HEK293 (cell line): ENCODE measurements around the gene ANO1.

Experiments
- CTCF ChIA-PET: fragments of 350-600 bp; formaldehyde crosslinking; extraction: SDS; loops from one replicate; lab custom pipeline; 2021; ENCODE audit warnings: antibody characterized with exemption; lab: Yijun Ruan, JAX
- POLR2A ChIA-PET: fragments of 300-600 bp; formaldehyde crosslinking; extraction: SDS; loops from one replicate; lab custom pipeline; 2020; ENCODE audit warnings: antibody characterized with exemption, inconsistent platforms; lab: Yijun Ruan, JAX
- H3K27ac ChIP-seq: fragments of 200-500 bp; sonication (Bioruptor generic); 2 replicates; pipeline ENCODE4 v1.5.1; 2014; ENCODE audit warnings: low read depth, low read length, control low read depth, inconsistent platforms; ENCODE audit errors: extremely low read depth
- H3K36me3 ChIP-seq, 2 experiments: fragments of 200-500 bp in 1 of 2; sonication (Bioruptor generic) in 1 of 2; 1 replicate in 1 of 2; 2 replicates in 1 of 2; pipeline ENCODE4 v1.5.1; 2014 to 2017; ENCODE audit warnings: inconsistent platforms in 2 of 2, low read length in 2 of 2; ENCODE audit not compliant: control insufficient read depth in 2 of 2, insufficient read depth in 1 of 2
- H3K4me1 ChIP-seq: fragments of 200-500 bp; sonication (Bioruptor generic); 2 replicates; pipeline ENCODE4 v1.5.1; 2014; ENCODE audit warnings: mild to moderate bottlenecking, low read length, inconsistent platforms; ENCODE audit not compliant: control insufficient read depth, insufficient read depth
- H3K4me3 ChIP-seq: 2 replicates; pipeline ENCODE4 v1.5.1; 2011; ENCODE audit warnings: low read depth, mild to moderate bottlenecking, control low read depth, low read length, moderate library complexity
- H3K9me3 ChIP-seq: fragments of 200-500 bp; sonication (Bioruptor generic); 2 replicates; pipeline ENCODE4 v1.5.1; 2014; ENCODE audit warnings: low read depth, low read length, inconsistent platforms; ENCODE audit not compliant: control insufficient read depth, insufficient read depth
- GLI2 ChIP-seq: fragments of 450-650 bp; formaldehyde crosslinking; IDR thresholded peaks from 2 replicates; pipeline ENCODE4; 2017; ENCODE audit warnings: missing biosample characterization, missing genetic modification characterization, low read depth, borderline replicate concordance
- HOXA7 ChIP-seq: sonication (generic); formaldehyde crosslinking; IDR thresholded peaks from 2 replicates; pipeline ENCODE4 v1.8.1; 2022; ENCODE audit warnings: missing genetic modification reagents, borderline replicate concordance
- MZF1 ChIP-seq: fragments of 450-650 bp; formaldehyde crosslinking; IDR thresholded peaks from 2 replicates; pipeline ENCODE4 v1.5.1; 2017; ENCODE audit warnings: missing biosample characterization, missing genetic modification characterization, borderline replicate concordance
- PRDM2 ChIP-seq: fragments of 450-650 bp; formaldehyde crosslinking; IDR thresholded peaks from 2 replicates; pipeline ENCODE4 v1.5.1; 2016; ENCODE audit warnings: missing biosample characterization, missing genetic modification characterization, borderline replicate concordance
- REPIN1 ChIP-seq: fragments of 450-650 bp; formaldehyde crosslinking; IDR thresholded peaks from 2 replicates; pipeline ENCODE4 v1.5.1; 2017; ENCODE audit warnings: missing biosample characterization, missing genetic modification characterization, low read depth
- TCF7L2 ChIP-seq: IDR thresholded peaks from 2 replicates; pipeline ENCODE4 v1.6.1; 2011; ENCODE audit warnings: low read depth, mild to moderate bottlenecking, inconsistent platforms, low read length, moderate library complexity, borderline replicate concordance
- ZBTB49 ChIP-seq: fragments of 450-650 bp; formaldehyde crosslinking; IDR thresholded peaks from 2 replicates; pipeline ENCODE4 v1.5.1; 2016; ENCODE audit warnings: missing biosample characterization, missing genetic modification characterization, low read depth
- ZFP37 ChIP-seq: fragments of 450-650 bp; formaldehyde crosslinking; IDR thresholded peaks from 2 replicates; pipeline ENCODE4 v1.5.1; 2016; ENCODE audit warnings: missing biosample characterization, missing genetic modification characterization
- ZNF10 ChIP-seq: fragments of 450-650 bp; formaldehyde crosslinking; IDR thresholded peaks from 2 replicates; pipeline ENCODE4 v1.5.1; 2017; ENCODE audit warnings: missing biosample characterization, missing genetic modification characterization
- ZNF174 ChIP-seq: fragments of 450-650 bp; formaldehyde crosslinking; IDR thresholded peaks from 2 replicates; pipeline ENCODE4 v1.5.0; 2017; ENCODE audit warnings: missing biosample characterization, mild to moderate bottlenecking, missing genetic modification characterization
- ZNF292 ChIP-seq: fragments of 450-650 bp; formaldehyde crosslinking; IDR thresholded peaks from 2 replicates; pipeline ENCODE4 v1.5.1; 2016; ENCODE audit warnings: low read depth, missing biosample characterization, missing genetic modification characterization, borderline replicate concordance
- ZNF501 ChIP-seq: fragments of 450-650 bp; formaldehyde crosslinking; IDR thresholded peaks from 2 replicates; pipeline ENCODE4 v1.5.1; 2016; ENCODE audit warnings: missing biosample characterization, missing genetic modification characterization
- ZNF518A ChIP-seq: fragments of 450-650 bp; formaldehyde crosslinking; conservative IDR thresholded peaks from 2 replicates; pipeline ENCODE4 v1.5.1; 2016; ENCODE audit warnings: low read depth, missing biosample characterization, missing genetic modification characterization
- ZNF585B ChIP-seq: fragments of 450-650 bp; formaldehyde crosslinking; IDR thresholded peaks from 2 replicates; pipeline ENCODE4 v1.5.1; 2016; ENCODE audit warnings: missing biosample characterization, missing genetic modification characterization
- ZNF629 ChIP-seq: fragments of 450-650 bp; formaldehyde crosslinking; IDR thresholded peaks from 2 replicates; pipeline ENCODE4 v1.5.1; 2017; ENCODE audit warnings: missing biosample characterization, missing genetic modification characterization
- ZNF707 ChIP-seq: fragments of 450-650 bp; formaldehyde crosslinking; IDR thresholded peaks from 2 replicates; pipeline ENCODE4 v1.5.1; 2016; ENCODE audit warnings: missing biosample characterization, missing genetic modification characterization
- ZNF747 ChIP-seq: fragments of 450-650 bp; formaldehyde crosslinking; IDR thresholded peaks from 2 replicates; pipeline ENCODE4 v1.5.1; 2016; ENCODE audit warnings: missing biosample characterization, missing genetic modification characterization
- ZNF777 ChIP-seq: fragments of 450-650 bp; formaldehyde crosslinking; IDR thresholded peaks from 2 replicates; pipeline ENCODE4 v1.5.1; 2017; ENCODE audit warnings: missing biosample characterization, missing genetic modification characterization, borderline replicate concordance
- ZNF792 ChIP-seq: fragments of 450-650 bp; formaldehyde crosslinking; IDR thresholded peaks from 2 replicates; pipeline ENCODE4 v1.5.1; 2016; ENCODE audit warnings: missing biosample characterization, missing genetic modification characterization

Gene ANO1

GRCh38 chr11:70210051-70210501, 132.0 kb downstream of the ANO1 start (continued):
- TF ChIP-seq ZNF518A, result no peak

GRCh38 chr11:70210530-70210929, 132.4 kb downstream of the ANO1 start:
- H3K36me3 ChIP-seq, result peaks cover 3 to 30% of the 10 kb centered on the region in 2 experiments; a peak in 2 of 3 replicates
- H3K9me3 ChIP-seq, result no peaks in the 10 kb centered on the region
- no peaks in the 10 kb centered on the region for H3K4me1 ChIP-seq
- POLR2A ChIA-PET, result no interaction called here
- H3K4me3 ChIP-seq, result no peak overlapping the region
- no peak for TF ChIP-seq ZNF585B (tag by site-specific recombination)
- no peak for TF ChIP-seq ZNF501 (tag by site-specific recombination)
- TF ChIP-seq ZNF10, result no peak
- TF ChIP-seq MZF1 (tag by site-specific recombination), result no peak
- TF ChIP-seq GLI2 (tag by site-specific recombination), result no peak
- TF ChIP-seq ZNF747 (tag by site-specific recombination), result no peak
- TF ChIP-seq ZNF629, result no peak
- TF ChIP-seq ZNF777 (tag by site-specific recombination), result no peak
- TF ChIP-seq PRDM2 (tag by site-specific recombination), result no peak
- TF ChIP-seq HOXA7 (CRISPR knock-in tag), result no peak
- no peak for TF ChIP-seq ZNF174 (tag by site-specific recombination)
- no peak for TF ChIP-seq REPIN1 (tag by site-specific recombination)
- TF ChIP-seq ZNF792 (tag by site-specific recombination), result no peak
- TF ChIP-seq ZBTB49 (tag by site-specific recombination), result no peak
- TF ChIP-seq ZNF292, result no peak
- no peak for TF ChIP-seq TCF7L2
- TF ChIP-seq ZFP37 (tag by site-specific recombination), result no peak
- TF ChIP-seq ZNF707 (tag by site-specific recombination), result no peak
- CTCF ChIA-PET, result interaction anchor here (0.7 to 0.9 kb wide), 2 partner anchors 205 to 304 kb away, joined by 3 read pairs; no protein-coding TSS in a partner anchor
- H3K27ac ChIP-seq, result no peak overlapping the region
